Superior temporal gyrus (tissue), 1 donor: ENCODE results near the gene OR6N1.

Experiments used
- DNase-seq: peaks from one replicate; pipeline ENCODE4 v3.0.0-alpha.2; 2016; ENCODE audit errors: extremely low spot score

The OR6N1 gene, protein sequence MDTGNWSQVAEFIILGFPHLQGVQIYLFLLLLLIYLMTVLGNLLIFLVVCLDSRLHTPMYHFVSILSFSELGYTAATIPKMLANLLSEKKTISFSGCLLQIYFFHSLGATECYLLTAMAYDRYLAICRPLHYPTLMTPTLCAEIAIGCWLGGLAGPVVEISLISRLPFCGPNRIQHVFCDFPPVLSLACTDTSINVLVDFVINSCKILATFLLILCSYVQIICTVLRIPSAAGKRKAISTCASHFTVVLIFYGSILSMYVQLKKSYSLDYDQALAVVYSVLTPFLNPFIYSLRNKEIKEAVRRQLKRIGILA

GRCh38 chr1:158771950-158772866, at the start of gene OR6N1:
Gene OR6N1, minus strand, starts transcription at chr1:158772195. Its CDS starts 5,513 bp downstream, at chr1:158766682.
- no peak for DNase-seq

DNA sequence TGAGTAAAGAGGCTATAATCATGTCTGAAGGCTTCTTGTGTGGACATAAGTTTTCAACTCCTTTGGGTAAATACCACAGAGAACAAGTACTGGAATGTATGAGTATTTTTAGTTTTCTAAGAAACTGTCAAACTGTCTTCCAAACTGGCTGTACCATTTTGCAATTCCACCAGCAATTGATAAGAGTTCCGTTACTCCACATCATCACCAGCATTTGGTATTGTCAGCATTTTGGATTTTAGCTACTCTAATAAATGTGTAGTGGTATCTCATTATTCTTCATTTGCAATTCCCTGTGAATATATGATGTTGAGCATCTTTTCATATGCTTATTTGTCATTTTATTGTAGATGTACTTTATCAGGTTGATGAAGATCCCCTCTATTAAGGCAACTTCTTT, 49.7 kb upstream of the OR6N1 start:
- DNase-seq = no peak

GRCh38 chr1:158819461-158820443, 47.8 kb upstream of the OR6N1 start:
- DNase-seq = peak; percentile 37

DNA sequence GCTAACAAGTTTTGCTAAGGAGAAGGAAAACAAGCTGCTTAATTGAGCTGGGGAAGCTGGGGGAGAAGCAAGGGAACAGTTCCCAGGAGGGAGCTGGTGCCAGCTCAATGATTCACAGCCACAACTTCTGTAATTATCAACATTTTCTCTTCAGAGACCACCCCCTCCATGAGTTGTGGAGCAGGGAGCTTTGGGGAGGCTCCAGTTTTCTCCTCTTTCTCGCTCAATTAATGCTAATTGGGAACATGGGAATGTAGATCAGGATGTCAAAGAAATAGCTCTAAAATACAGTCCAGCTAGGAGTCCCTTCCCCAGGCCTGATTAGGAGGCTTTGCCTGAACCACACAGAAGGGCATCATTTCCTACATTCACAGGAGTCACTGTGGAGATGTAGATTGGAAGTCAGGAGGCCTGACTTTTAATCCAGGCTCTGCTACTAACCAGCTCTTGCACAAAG, 47.0 kb upstream of the OR6N1 start:
- no peak for DNase-seq

GRCh38 chr1:158818560-158818959, 46.6 kb upstream of the OR6N1 start:
- peak; percentile 44 for DNase-seq

- no peak for DNase-seq
Measured at GRCh38 chr1:158814970-158815369, 43.0 kb upstream of the OR6N1 start.

DNA sequence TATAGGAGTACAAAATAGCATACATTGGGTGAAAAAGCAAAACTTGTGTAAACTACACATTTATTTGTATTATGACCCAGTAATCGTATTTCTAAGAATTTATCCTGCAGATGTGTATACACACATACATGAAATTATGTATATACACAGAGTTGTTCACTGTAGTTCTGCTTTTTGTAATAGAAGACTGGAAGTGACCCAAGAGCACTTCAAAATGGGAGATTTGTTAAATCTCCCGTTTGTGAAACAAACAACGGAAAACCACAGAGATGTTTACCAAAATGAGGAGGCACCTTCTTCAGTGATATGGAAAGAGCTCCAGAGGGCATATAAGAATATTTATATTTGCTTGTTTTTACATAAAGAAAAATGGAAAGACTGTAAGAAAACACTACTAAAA, 41.2 kb upstream of the OR6N1 start:
- no peak for DNase-seq

GRCh38 chr1:158812336-158812735, 40.3 kb upstream of the OR6N1 start:
- no peak for DNase-seq

GRCh38 chr1:158810311-158810710, 38.3 kb upstream of the OR6N1 start:
- DNase-seq = no peak

GRCh38 chr1:158809862-158810261, 37.9 kb upstream of the OR6N1 start:
- DNase-seq = no peak

- DNase-seq = no peak
Measured at GRCh38 chr1:158809256-158809655, 37.3 kb upstream of the OR6N1 start.

DNA sequence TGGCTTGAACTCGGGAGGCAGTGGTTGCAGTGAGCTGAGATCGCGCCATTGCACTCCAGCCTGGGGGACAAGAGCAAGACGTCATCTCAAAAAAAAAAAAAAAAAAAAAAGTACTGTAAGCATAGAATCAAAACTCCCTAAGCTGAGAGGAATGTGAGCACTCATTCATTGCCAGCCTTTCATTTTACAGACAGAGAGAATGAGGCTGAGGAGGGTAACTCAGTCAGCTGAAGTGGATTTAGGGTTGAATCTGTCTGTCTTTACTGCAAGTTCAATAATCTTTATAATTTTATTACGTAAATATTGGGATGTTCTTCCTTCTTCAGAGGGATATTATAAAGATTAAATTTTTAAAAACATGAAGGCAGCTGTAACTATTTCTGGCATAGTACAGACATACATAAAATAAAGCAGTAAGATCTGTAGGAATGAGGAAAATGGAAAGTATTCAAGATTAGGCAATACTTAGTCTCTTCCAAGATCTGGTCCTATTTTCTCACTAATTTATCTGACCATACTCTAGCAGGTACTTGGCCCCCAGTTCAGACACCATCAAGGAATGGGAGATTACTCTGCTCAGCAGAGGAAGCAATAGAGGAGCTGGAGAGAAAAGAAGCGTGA, 35.0 kb upstream of the OR6N1 start:
- DNase-seq = no peak

GRCh38 chr1:158803678-158804077, 31.7 kb upstream of the OR6N1 start:
- no peak for DNase-seq

- no peak for DNase-seq
Measured at GRCh38 chr1:158801396-158801795, 29.4 kb upstream of the OR6N1 start.

DNA sequence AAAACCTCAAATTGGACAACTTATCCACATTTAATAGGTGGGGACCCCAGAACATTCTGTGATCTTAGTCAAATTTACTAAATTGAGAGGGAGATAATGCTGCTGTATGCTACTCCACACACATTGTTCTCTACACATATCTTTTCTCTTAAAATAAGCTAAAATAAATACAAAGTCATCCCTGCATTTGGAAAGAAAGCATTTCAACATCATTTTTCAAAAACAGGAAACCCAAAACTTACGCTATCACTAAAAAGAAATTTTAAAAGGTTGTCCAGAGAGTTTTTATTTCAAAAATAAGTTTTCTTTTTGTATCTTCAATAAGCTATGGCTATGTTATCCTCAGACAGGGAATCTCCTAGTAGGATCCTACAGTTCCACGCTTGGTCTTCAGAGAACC, 28.5 kb upstream of the OR6N1 start:
- DNase-seq = no peak

DNA sequence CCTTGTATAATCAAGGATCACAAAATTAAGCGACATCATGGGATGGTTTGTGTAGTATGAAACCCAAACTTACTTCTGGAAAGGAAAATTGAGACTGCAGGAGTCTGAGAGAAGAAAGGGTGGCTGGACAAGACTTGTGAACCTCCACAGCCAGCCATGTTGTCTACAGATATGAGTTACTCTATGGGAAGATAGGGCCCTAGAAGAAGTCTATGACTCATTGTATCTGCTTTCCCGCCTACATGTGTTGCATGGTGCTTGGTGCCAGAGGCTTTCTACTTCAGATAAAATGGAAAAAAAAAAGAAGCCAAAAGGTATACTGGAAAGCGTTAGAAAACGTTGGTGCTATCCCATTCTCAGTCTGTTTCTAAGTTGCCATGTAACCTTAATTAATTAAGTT, 27.7 kb upstream of the OR6N1 start:
- DNase-seq = no peak

DNA sequence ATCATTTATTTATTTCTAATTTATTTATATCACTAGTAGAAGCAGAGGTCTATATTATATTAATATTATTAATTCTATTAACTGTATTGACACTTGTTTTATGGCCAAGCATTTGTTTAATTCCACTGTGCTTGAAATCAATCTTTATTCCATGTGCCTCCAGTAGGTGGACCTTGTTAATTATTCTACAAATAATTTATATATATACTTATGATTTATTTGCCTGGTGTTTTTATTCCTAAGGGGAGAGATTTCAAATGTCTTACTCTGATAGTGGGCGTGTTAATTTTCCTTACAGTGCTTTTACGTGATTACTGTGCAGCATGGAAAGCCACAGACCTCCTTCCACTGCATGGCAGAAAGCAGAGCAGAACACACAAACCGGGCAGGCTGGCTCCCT, 26.5 kb upstream of the OR6N1 start:
- DNase-seq = no peak

DNA sequence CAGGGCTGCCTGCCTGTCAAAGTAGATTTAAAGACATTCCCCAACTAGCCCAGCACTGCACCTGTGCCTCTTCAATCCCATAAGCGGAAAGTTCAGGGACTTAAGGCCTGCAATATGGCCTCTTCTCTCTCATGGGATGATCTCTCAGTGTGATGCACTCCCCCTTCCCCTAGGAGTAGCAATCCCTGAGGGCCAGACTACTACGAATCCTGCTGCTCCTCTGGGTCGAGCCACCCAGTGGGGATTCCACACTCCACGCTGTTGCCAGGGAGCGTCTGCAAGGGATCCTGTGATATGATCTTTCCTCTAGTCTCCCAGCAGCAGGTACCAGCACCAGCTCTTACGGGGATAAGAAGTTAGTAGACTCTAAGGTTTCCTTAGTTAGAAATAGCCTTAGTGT, 22.3 kb upstream of the OR6N1 start:
- no peak for DNase-seq

- DNase-seq = no peak
Measured at GRCh38 chr1:158793604-158794003, 21.6 kb upstream of the OR6N1 start.

- DNase-seq = no peak
Measured at GRCh38 chr1:158781104-158781503, 9.1 kb upstream of the OR6N1 start, which contains the start of gene OR6N2. Gene OR6N2, minus strand, starts transcription at chr1:158781204. Its CDS starts 3,569 bp downstream, at chr1:158777635.

DNA sequence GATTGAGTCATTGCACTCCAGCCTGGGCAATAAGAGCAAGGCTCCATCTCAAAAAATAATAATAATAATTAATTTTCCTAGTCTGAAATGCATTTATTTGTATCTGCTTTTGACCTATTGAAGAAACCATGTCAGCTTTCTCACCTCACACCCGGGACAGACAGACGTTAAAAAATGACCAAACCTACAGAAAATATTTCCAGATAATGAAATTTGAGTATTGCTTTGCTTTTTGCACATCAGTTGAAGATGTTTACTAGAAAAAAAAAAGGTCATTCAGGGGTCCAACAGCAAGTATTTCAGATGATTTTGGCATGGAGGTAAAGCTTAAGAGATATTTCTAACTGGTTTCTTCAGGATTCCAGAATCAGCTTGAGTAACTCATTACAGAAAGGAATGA, 17.6 kb downstream of the OR6N1 start, which contains the start of gene OR6K6:
TSS of gene OR6K6 (plus strand) at position 301 of the 400 bp plus-strand sequence. CDS start 168 bp downstream, outside the sequence.
- no peak for DNase-seq
